ENCODE measurements around the gene ERFL. TPM values are rescaled to one million over a fixed set of nuclear protein-coding genes. Genes with fewer than 3 reads are reported as not detected.

ERFL gene
- total and polyA plus RNA-seq, 2 donors (not counting 1 experiment from before 2014, with no cell fraction given), result 2.3 to 5.5 TPM

DNA sequence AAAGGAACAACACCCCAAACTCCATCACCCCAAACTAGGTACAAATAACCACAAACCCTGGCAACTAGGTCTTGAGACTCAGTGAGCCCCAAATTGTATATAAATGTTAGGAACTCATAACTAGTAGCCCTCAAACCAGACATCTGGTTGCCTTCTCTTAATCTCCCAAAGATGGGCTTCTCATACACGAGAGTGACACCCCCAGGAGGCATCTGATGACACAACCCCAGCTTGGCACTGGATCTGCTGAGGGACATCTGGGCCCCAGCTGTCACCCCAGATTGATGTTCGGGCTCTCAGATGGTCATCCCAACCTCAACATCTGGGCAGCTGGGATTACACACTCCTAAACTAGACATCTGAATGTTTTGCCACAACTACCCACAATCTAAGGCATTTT, 16.1 kb upstream of the ERFL start:
- TF ChIP-seq, protein P1, sequence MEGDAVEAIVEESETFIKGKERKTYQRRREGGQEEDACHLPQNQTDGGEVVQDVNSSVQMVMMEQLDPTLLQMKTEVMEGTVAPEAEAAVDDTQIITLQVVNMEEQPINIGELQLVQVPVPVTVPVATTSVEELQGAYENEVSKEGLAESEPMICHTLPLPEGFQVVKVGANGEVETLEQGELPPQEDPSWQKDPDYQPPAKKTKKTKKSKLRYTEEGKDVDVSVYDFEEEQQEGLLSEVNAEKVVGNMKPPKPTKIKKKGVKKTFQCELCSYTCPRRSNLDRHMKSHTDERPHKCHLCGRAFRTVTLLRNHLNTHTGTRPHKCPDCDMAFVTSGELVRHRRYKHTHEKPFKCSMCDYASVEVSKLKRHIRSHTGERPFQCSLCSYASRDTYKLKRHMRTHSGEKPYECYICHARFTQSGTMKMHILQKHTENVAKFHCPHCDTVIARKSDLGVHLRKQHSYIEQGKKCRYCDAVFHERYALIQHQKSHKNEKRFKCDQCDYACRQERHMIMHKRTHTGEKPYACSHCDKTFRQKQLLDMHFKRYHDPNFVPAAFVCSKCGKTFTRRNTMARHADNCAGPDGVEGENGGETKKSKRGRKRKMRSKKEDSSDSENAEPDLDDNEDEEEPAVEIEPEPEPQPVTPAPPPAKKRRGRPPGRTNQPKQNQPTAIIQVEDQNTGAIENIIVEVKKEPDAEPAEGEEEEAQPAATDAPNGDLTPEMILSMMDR (IDR thresholded peaks at IDR 0.05), result no peak
- no peak for TF ChIP-seq EZH2 (IDR thresholded peaks at IDR 0.05; ENCODE audit: borderline replicate concordance, insufficient read depth, low read depth, low read length, poor library complexity, severe bottlenecking)
- Histone ChIP-seq H3K4me1 (ENCODE audit: control insufficient read depth in 2 of 2, insufficient read depth in 2 of 2, low read length in 2 of 2) (peaks cover 61 to 73% of the 10 kb centered on the region in 2 donors), H2AFZ (ENCODE audit: insufficient read depth, low read depth, low read length, poor library complexity, severe bottlenecking) (no peak overlapping the region), H3K27ac (ENCODE audit: low read length in 2 of 2) (peak overlapping the region; percentile 94 to 96), H3K4me3 (ENCODE audit: control extremely low read depth in 1 of 5, extremely low read depth in 1 of 5, insufficient read depth in 1 of 5, low read depth in 2 of 5, low read length in 4 of 5) (peak overlapping the region in 1 of 5 experiments; percentile 40), H3K4me2 (replicated peaks; ENCODE audit: low read depth, low read length, poor library complexity, severe bottlenecking) (peak overlapping the region; percentile 72), H3K79me2 (ENCODE audit: control insufficient read depth, insufficient read depth, low read length) (peaks cover 11% of the 10 kb centered on the region), H3K27me3 (replicated peaks in 1 of 4; ENCODE audit: control extremely low read depth in 1 of 4, control insufficient read depth in 3 of 4, insufficient read depth in 4 of 4, low read length in 3 of 4) (no peaks in the 10 kb centered on the region), H4K20me1 (ENCODE audit: control insufficient read depth, insufficient read depth, low read length, poor library complexity, severe bottlenecking) (no peaks in the 10 kb centered on the region), H3K36me3 (replicated peaks in 1 of 2; ENCODE audit: control extremely low read depth in 1 of 2, control insufficient read depth in 1 of 2, extremely low read depth in 1 of 2, insufficient read depth in 2 of 2, low read length in 1 of 2) (no peaks in the 10 kb centered on the region), H3K9me3 (ENCODE audit: control extremely low read depth in 1 of 3, control insufficient read depth in 2 of 3, insufficient read depth in 1 of 3, low read length in 2 of 3) (no peaks in the 10 kb centered on the region), H3K9ac (ENCODE audit: low read length) (peak overlapping the region; percentile 33)
- H3K4me3 Mint-ChIP-seq, result peak overlapping the region; percentile 81
- no peaks in the 10 kb centered on the region for H3K27me3 Mint-ChIP-seq
- intact Hi-C loops (cut with micrococcal nuclease), result loop anchor here (2.0 kb wide), 2 partner anchors 14 to 16 kb away; partner anchors contain the start of genes ERFL and RABAC1
- H3K27ac Mint-ChIP-seq, result peak overlapping the region; percentile 100
- H3K9me3 Mint-ChIP-seq (ENCODE audit: insufficient read depth), result no peaks in the 10 kb centered on the region
- ChIA-PET CTCF (interaction anchor here (0.6 to 14.8 kb wide), 7 partner anchors 11 to 84 kb away, joined by 3 to 331 read pairs (median 39); partner anchors contain the start of genes CD79A, RABAC1 and RPS19), POLR2A (interaction anchor here (0.6 to 4.4 kb wide), 11 partner anchors 10 to 1581 kb away, joined by 3 to 94 read pairs (median 7); partner anchors contain the start of genes ARHGEF1, CD79A, ERFL and RABAC1)
- peaks cover 67% of the 10 kb centered on the region for H3K4me1 Mint-ChIP-seq
- DNase-seq (peak; percentile 67), ATAC-seq (ENCODE audit: low read depth) (no peak)
- 69% methylated on average over 2 of the region's 2 CpGs for WGBS (ENCODE audit: insufficient coverage)
